SU-DHL-6 (cell line): ENCODE data around the gene SRP68.

Source experiments
- H2AFZ ChIP-seq: fragments of 200-600 bp; sonication (generic); 2 replicates; pipeline ENCODE4 v1.6.1; 2014; ENCODE audit warnings: low read depth, mild to moderate bottlenecking, moderate library complexity, mixed read lengths, antibody characterized with exemption, low read length; ENCODE audit not compliant: severe bottlenecking
- H3F3A ChIP-seq: fragments of 200-600 bp; shearing (Covaris generic); 2 replicates; pipeline ENCODE4 v1.6.0; 2016; ENCODE audit warnings: antibody characterized with exemption, mild to moderate bottlenecking; ENCODE audit not compliant: insufficient read depth
- H3K27ac ChIP-seq: fragments of 200-600 bp; sonication (generic); 2 replicates; pipeline ENCODE4 v1.5.1; 2016; ENCODE audit warnings: low read depth, mild to moderate bottlenecking, low read length, moderate library complexity, mixed read lengths
- H3K27me3 ChIP-seq: fragments of 200-600 bp; sonication (generic), shearing (Covaris generic); 2 replicates; pipeline ENCODE4 v1.6.0; 2014; ENCODE audit warnings: mild to moderate bottlenecking, low read length
- H3K36me3 ChIP-seq: fragments of 200-600 bp; sonication (generic); 2 replicates; pipeline ENCODE4 v1.6.1; 2014; ENCODE audit warnings: mild to moderate bottlenecking, low read length, mixed read lengths
- H3K4me2 ChIP-seq: fragments of 300-600, 200-600 bp; shearing (Covaris generic), sonication (generic); 2 replicates; pipeline ENCODE4 v1.6.0; 2014; ENCODE audit warnings: low read length, low read depth, mild to moderate bottlenecking; ENCODE audit not compliant: poor library complexity, severe bottlenecking
- H3K4me3 ChIP-seq: fragments of 200-600 bp; sonication (generic); 2 replicates; pipeline ENCODE4 v1.5.1; 2014; ENCODE audit warnings: antibody characterized with exemption, low read length, mild to moderate bottlenecking, mixed read lengths; ENCODE audit not compliant: insufficient read depth, poor library complexity, severe bottlenecking
- H3K79me2 ChIP-seq: fragments of 200-600 bp; sonication (generic); 2 replicates; pipeline ENCODE4 v1.6.1; 2014; ENCODE audit warnings: mild to moderate bottlenecking, low read length, moderate library complexity; ENCODE audit not compliant: insufficient read depth
- H3K9ac ChIP-seq: fragments of 200-600 bp; sonication (generic); 2 replicates; pipeline ENCODE4 v1.7.0; 2014; ENCODE audit warnings: mild to moderate bottlenecking, low read length
- H3K9me2 ChIP-seq: fragments of 200-600 bp; sonication (generic); replicated peaks from 2 replicates; pipeline ENCODE4 v1.6.1; 2014; ENCODE audit warnings: low read length; ENCODE audit not compliant: insufficient read depth
- H3K9me3 ChIP-seq: fragments of 200-600 bp; sonication (generic); 2 replicates; pipeline ENCODE4 v1.6.1; 2014; ENCODE audit warnings: low read length, mixed read lengths; ENCODE audit not compliant: insufficient read depth
- H4K20me1 ChIP-seq: fragments of 200-600 bp; sonication (generic); 2 replicates; pipeline ENCODE4 v1.6.1; 2014; ENCODE audit warnings: low read depth, mild to moderate bottlenecking, antibody characterized with exemption, low read length, moderate library complexity, mixed read lengths
- EZH2phosphoT487 ChIP-seq: fragments of 200-600 bp; sonication (generic), shearing (Covaris generic); conservative IDR thresholded peaks from 2 replicates; pipeline ENCODE4 v1.6.1; 2018; ENCODE audit warnings: mild to moderate bottlenecking, antibody characterized with exemption, low read length, moderate library complexity, mixed read lengths
- TF ChIP-seq, protein P1 (sequence below): fragments of 200-600 bp; sonication (generic); IDR thresholded peaks from one replicate; pipeline ENCODE4 v1.5.1; 2017; ENCODE audit warnings: antibody characterized with exemption, mild to moderate bottlenecking, low read length, moderate library complexity; ENCODE audit not compliant: insufficient read depth, poor library complexity, severe bottlenecking

The SRP68 gene

DNA sequence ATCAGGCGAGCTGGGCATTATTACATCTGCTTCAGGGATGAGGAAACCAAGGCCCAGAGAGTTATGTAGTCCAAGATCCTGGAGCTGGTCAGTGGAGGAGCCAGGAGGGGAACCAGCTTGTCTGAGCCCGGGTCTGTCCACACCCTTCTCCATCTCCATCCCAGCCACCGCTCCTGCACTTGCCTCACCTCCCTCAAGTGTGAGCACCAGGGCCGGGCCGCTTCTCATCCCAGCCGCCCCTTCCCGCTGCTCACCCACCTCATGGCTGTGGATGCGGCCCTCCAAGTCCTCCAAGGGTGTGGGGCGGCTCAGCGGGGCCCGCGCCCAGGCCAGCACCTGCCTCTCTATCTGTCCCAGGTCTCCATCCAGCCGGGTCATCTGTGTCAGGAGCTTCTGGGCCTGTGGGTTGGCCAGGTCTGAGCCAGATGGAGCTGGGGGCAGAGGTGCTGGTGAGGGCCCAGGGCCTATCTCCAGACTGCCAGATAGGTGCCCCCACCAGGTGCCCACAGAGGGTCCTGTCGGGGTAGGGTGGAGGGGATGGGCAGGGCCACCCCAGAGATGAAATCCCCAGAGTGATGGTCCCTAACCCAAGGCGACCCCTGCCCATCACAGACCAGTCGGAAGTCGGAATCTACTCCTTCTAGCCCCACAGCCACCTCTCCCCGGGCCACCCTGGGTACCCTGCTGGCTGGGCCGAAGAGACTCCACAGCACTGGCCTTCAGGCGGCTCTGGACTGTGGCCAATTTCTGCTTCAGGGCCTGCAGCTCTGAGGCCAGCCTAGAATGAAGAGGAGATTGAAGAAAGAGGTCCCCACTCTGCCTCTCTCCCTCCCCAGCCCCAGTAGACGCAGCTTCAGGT, 54.6 kb downstream of the SRP68 start:
- no peak overlapping the region for H3K9ac ChIP-seq
- no peaks in the 10 kb centered on the region for H3K79me2 ChIP-seq
- no peaks in the 10 kb centered on the region for H4K20me1 ChIP-seq
- no peak overlapping the region for H3K27ac ChIP-seq
- H2AFZ ChIP-seq, result no peak overlapping the region
- no peaks in the 10 kb centered on the region for H3K9me3 ChIP-seq
- H3F3A ChIP-seq, result 0 out of 2 replicates have a peak, but pooled peaks cover 4% of the 10 kb centered on the region
- H3K4me2 ChIP-seq, result no peak overlapping the region
- no peak overlapping the region for H3K4me3 ChIP-seq
- no peaks in the 10 kb centered on the region for H3K27me3 ChIP-seq
- TF ChIP-seq, protein P1, sequence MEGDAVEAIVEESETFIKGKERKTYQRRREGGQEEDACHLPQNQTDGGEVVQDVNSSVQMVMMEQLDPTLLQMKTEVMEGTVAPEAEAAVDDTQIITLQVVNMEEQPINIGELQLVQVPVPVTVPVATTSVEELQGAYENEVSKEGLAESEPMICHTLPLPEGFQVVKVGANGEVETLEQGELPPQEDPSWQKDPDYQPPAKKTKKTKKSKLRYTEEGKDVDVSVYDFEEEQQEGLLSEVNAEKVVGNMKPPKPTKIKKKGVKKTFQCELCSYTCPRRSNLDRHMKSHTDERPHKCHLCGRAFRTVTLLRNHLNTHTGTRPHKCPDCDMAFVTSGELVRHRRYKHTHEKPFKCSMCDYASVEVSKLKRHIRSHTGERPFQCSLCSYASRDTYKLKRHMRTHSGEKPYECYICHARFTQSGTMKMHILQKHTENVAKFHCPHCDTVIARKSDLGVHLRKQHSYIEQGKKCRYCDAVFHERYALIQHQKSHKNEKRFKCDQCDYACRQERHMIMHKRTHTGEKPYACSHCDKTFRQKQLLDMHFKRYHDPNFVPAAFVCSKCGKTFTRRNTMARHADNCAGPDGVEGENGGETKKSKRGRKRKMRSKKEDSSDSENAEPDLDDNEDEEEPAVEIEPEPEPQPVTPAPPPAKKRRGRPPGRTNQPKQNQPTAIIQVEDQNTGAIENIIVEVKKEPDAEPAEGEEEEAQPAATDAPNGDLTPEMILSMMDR, result no peak
- TF ChIP-seq EZH2phosphoT487, result no peak
- H3K9me2 ChIP-seq, result no peaks in the 10 kb centered on the region
- H3K36me3 ChIP-seq, result no peaks in the 10 kb centered on the region

DNA sequence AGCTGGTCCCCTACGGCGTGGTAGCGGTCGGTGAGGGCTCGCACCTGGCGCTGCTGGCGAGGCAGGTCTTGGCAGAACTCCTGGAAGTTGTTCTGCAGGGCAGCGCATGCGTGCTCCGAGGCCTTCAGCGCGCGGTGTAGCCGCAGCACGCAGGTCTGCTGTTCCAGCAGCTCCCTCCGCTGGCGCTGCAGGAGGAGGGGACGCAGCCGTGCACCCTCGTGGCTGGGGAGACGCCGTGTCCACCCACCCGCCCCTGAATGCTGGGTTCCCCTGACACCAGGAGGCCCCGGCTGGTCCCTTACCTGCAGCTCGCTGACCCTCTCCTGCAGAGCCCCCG, 57.4 kb downstream of the SRP68 start:
- H3K9ac ChIP-seq, result no peak overlapping the region
- H3K27me3 ChIP-seq, result no peaks in the 10 kb centered on the region
- no peaks in the 10 kb centered on the region for H3K79me2 ChIP-seq
- no peak overlapping the region for H3K4me3 ChIP-seq
- H3F3A ChIP-seq, result no peaks in the 10 kb centered on the region
- no peak overlapping the region for H3K4me2 ChIP-seq
- no peaks in the 10 kb centered on the region for H3K9me3 ChIP-seq
- TF ChIP-seq, protein P1, result no peak
- TF ChIP-seq EZH2phosphoT487, result no peak
- no peaks in the 10 kb centered on the region for H3K9me2 ChIP-seq
- no peaks in the 10 kb centered on the region for H4K20me1 ChIP-seq
- H3K36me3 ChIP-seq, result no peaks in the 10 kb centered on the region
- no peak overlapping the region for H3K27ac ChIP-seq
- no peak overlapping the region for H2AFZ ChIP-seq

DNA sequence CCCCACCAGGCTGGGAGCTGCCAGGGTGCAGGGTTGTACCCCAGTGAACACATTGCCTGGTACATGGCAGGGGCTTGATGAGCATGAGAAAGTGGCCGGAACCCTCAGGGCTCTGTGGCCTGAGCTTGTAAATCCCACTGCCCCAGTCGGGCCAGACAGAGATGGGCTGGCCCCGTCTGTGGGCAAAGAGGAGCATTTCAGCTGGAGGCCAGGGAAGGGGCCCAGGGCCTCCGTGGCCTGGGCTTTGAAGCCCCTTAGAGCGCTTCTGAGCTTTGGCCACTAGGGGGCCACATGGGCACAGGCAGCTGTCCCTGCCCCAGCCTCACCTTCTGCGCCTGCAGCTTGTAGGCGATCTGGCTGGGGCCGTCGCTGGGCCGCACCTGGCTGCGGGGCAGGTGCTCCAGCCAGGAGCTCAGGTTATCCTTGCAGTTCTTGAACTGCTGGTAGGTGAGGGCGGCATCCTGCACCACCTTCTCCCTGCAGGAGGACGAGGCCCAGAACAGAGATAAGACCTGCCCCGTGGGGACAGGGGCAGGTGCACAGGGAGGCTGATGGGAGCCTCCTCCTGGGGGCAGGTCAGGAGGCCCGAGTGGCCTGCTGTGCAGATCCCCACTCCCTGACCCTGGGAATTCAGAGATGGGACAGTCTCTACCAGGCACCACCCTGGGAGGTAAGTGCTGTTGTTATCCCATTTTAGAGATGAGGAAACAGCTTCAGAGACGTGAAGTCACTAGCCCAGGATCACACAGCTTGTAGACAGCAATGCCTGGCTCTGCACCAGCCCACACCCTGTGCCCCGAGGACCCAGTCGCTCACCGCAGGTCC, 58.0 kb downstream of the SRP68 start:
- Histone ChIP-seq H3F3A (no peaks in the 10 kb centered on the region), H3K27ac (no peak overlapping the region), H3K36me3 (no peaks in the 10 kb centered on the region), H3K79me2 (no peaks in the 10 kb centered on the region), H3K27me3 (no peaks in the 10 kb centered on the region), H2AFZ (no peak overlapping the region), H4K20me1 (no peaks in the 10 kb centered on the region), H3K9me2 (no peaks in the 10 kb centered on the region), H3K9ac (no peak overlapping the region), H3K9me3 (no peaks in the 10 kb centered on the region), H3K4me3 (no peak overlapping the region), H3K4me2 (no peak overlapping the region)
- TF ChIP-seq, protein P1, result peak; percentile 79
- no peak for TF ChIP-seq EZH2phosphoT487
